MCF 10A (cell line): ENCODE measurements around the gene SLC16A1. TPM values are rescaled to one million over a fixed set of nuclear protein-coding genes. Genes with fewer than 3 reads are reported as not detected.

Experiments
- BruUV-seq: library from RNA; stranded (reverse); fragments of 400-500 nt; replicated peaks from 2 replicates; lab custom pipeline; 2021; lab: Mats Ljungman, UMichigan
- CTCF ChIA-PET: fragments of 300-600 bp; sonication (Branson Sonifier 250); formaldehyde crosslinking; extraction: SDS; loops from one replicate; lab custom pipeline; 2021; ENCODE audit warnings: antibody characterized with exemption, inconsistent platforms; lab: Yijun Ruan, JAX
- POLR2A ChIA-PET: fragments of 300-600, 350-650 bp; sonication (Branson Sonifier 250); formaldehyde crosslinking; extraction: SDS; loops from one replicate; lab custom pipeline; 2020; ENCODE audit warnings: antibody characterized with exemption, inconsistent platforms; lab: Yijun Ruan, JAX
- DNase-seq: peaks from one replicate; pipeline ENCODE4 v3.0.0-alpha.2; 2018; ENCODE audit not compliant: unreplicated experiment
- H3K27ac Mint-ChIP-seq: one replicate; pipeline ENCODE4 v1.8.0; 2022; ENCODE audit warnings: mild to moderate bottlenecking, low read depth, mixed read lengths; ENCODE audit not compliant: unreplicated experiment
- H3K27me3 Mint-ChIP-seq: one replicate; pipeline ENCODE4 v1.8.0; 2022; ENCODE audit warnings: mixed read lengths; ENCODE audit not compliant: insufficient read depth, unreplicated experiment
- H3K36me3 Mint-ChIP-seq: one replicate; pipeline ENCODE4 v1.8.0; 2022; ENCODE audit warnings: mild to moderate bottlenecking, moderate library complexity, mixed read lengths; ENCODE audit not compliant: insufficient read depth, unreplicated experiment
- H3K4me1 Mint-ChIP-seq: one replicate; pipeline ENCODE4 v1.8.0; 2022; ENCODE audit warnings: mixed read lengths; ENCODE audit not compliant: insufficient read depth, unreplicated experiment
- H3K4me3 Mint-ChIP-seq: one replicate; pipeline ENCODE4 v1.8.0; 2022; ENCODE audit warnings: mild to moderate bottlenecking, moderate library complexity, mixed read lengths; ENCODE audit not compliant: unreplicated experiment
- H3K9me3 Mint-ChIP-seq: one replicate; pipeline ENCODE4 v1.8.0; 2022; ENCODE audit warnings: mixed read lengths; ENCODE audit not compliant: unreplicated experiment
- CTCF ChIP-seq: fragments of 200-600 bp; IDR thresholded peaks from one replicate; pipeline ENCODE4 v1.8.0; 2022; ENCODE audit warnings: antibody characterized with exemption, mild to moderate bottlenecking; ENCODE audit not compliant: unreplicated experiment
- intact Hi-C: fragments of 100-400 bp; cut with micrococcal nuclease; formaldehyde crosslinking; loops from 2 replicates; pipeline ENCODE4 v1.14.1; 2022
- total RNA-seq: library from RNA; stranded (reverse); gene quantifications from 2 replicates; pipeline ENCODE4 v1.2.3, GENCODE V29; 2022

The SLC16A1 gene
- total RNA-seq, 1 experiment from 2014 or later, result 142 TPM

GRCh38 chr1:112902221-112902620 is 53.8 kb downstream of the SLC16A1 start:
- Mint-ChIP-seq H3K4me3 (no peak overlapping the region), H3K27ac (no peak overlapping the region), H3K36me3 (peaks cover 8% of the 10 kb centered on the region), H3K9me3 (no peaks in the 10 kb centered on the region), H3K4me1 (peaks cover 35% of the 10 kb centered on the region), H3K27me3 (no peaks in the 10 kb centered on the region)
- intact Hi-C loops, result no loop called here
- POLR2A ChIA-PET, result interaction anchor here (0.6 to 4.7 kb wide), 4 partner anchors 20 to 170 kb away, joined by 3 to 55 read pairs (median 4); partner anchors contain the start of genes LRIG2 and SLC16A1
- no TSS peak for BruUV-seq
- CTCF ChIA-PET, result interaction anchor here (0.7 to 1.5 kb wide), 5 partner anchors 22 to 187 kb away, joined by 3 to 6 read pairs (median 4); partner anchors contain the start of gene PPM1J
- no peak for DNase-seq
- no peak for TF ChIP-seq CTCF

DNA sequence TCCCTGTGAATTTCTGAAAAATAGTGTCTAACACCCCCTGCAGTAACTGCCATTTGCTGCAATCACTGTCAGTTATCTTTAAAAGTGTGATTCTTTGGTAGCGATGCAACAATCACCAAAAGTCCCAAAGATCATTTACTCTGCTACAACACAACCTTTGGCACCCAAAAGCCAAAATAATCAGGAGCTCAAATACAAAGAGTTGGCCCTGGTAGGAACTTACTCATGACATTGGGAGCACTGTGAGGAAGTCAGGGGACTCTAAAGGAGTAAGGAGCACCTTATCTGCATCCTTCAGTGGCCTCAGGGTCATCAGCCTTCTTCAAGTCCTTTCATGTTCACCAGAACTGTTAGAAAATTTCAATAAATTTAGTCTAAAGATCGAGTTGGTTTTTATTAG is 54.6 kb downstream of the SLC16A1 start:
- Mint-ChIP-seq H3K4me1 (peaks cover 29% of the 10 kb centered on the region), H3K4me3 (no peak overlapping the region), H3K27ac (no peak overlapping the region), H3K36me3 (peaks cover 7% of the 10 kb centered on the region), H3K27me3 (no peaks in the 10 kb centered on the region), H3K9me3 (no peaks in the 10 kb centered on the region)
- no peak for TF ChIP-seq CTCF
- no peak for DNase-seq
- ChIA-PET CTCF (interaction anchor here (0.9 to 1.3 kb wide), 5 partner anchors 21 to 142 kb away, joined by 3 to 5 read pairs (median 5); no protein-coding TSS in a partner anchor), POLR2A (interaction anchor here (0.8 to 1.5 kb wide), 3 partner anchors 12 to 55 kb away, joined by 3 to 5 read pairs (median 3); partner anchors contain the start of gene SLC16A1)
- intact Hi-C loops, result no loop called here
- no TSS peak for BruUV-seq

GRCh38 chr1:112896783-112897182 is 59.2 kb downstream of the SLC16A1 start:
- H3K4me1 Mint-ChIP-seq, result no peaks in the 10 kb centered on the region
- intact Hi-C loops, result no loop called here
- no peaks in the 10 kb centered on the region for H3K27me3 Mint-ChIP-seq
- TF ChIP-seq CTCF, result no peak
- ChIA-PET POLR2A (interaction anchor here (0.7 to 1.1 kb wide), 2 partner anchors 59 to 63 kb away, joined by 3 read pairs; partner anchors contain the start of gene SLC16A1), CTCF (interaction anchor here (0.9 to 1.4 kb wide), 3 partner anchors 15 to 18 kb away, joined by 3 to 6 read pairs (median 3); no protein-coding TSS in a partner anchor)
- peaks cover 5% of the 10 kb centered on the region for H3K9me3 Mint-ChIP-seq
- DNase-seq, result no peak
- no peak overlapping the region for H3K4me3 Mint-ChIP-seq
- H3K27ac Mint-ChIP-seq, result no peak overlapping the region
- BruUV-seq, result no TSS peak
- no peaks in the 10 kb centered on the region for H3K36me3 Mint-ChIP-seq

GRCh38 chr1:112894561-112895011 is 61.4 kb downstream of the SLC16A1 start:
- H3K9me3 Mint-ChIP-seq, result peaks cover 5% of the 10 kb centered on the region
- intact Hi-C loops, result no loop called here
- no peaks in the 10 kb centered on the region for H3K36me3 Mint-ChIP-seq
- ChIA-PET POLR2A (interaction anchor here (1.0 to 2.6 kb wide), 2 partner anchors 10 to 41 kb away, joined by 3 to 8 read pairs; no protein-coding TSS in a partner anchor), CTCF (interaction anchor here (0.7 to 2.2 kb wide), 3 partner anchors 14 to 86 kb away, joined by 3 to 11 read pairs (median 4); no protein-coding TSS in a partner anchor)
- DNase-seq, result no peak
- no peaks in the 10 kb centered on the region for H3K4me1 Mint-ChIP-seq
- H3K27ac Mint-ChIP-seq, result no peak overlapping the region
- no peaks in the 10 kb centered on the region for H3K27me3 Mint-ChIP-seq
- BruUV-seq, result no TSS peak
- TF ChIP-seq CTCF, result no peak
- no peak overlapping the region for H3K4me3 Mint-ChIP-seq
